Lower lobe of right lung (tissue), 2 donors: ENCODE measurements around the gene CSNK1A1L. TPM values are rescaled to one million over a fixed set of nuclear protein-coding genes. Genes with fewer than 3 reads are reported as not detected.
A peak's percentile ranks its signal among the peaks of the same experiment; 100 is the strongest.

ENCODE experiments used
- ATAC-seq, 2 donors: fragments of 200-7000 bp; cut with Tn5 transposase; one replicate each; pipeline ENCODE4 v1.9.1; 2020 to 2022; ENCODE audit warnings: mild to moderate bottlenecking in 2 of 2, moderate library complexity in 2 of 2
- DNase-seq: peaks from one replicate; pipeline ENCODE4 v3.0.0-alpha.2; 2020
- H3K27ac ChIP-seq: fragments of 200-600 bp; one replicate; pipeline ENCODE4 v1.8.0; 2022
- H3K27me3 ChIP-seq: fragments of 200-600 bp; one replicate; pipeline ENCODE4 v1.8.0; 2022; ENCODE audit warnings: low read depth
- H3K36me3 ChIP-seq: fragments of 200-600 bp; one replicate; pipeline ENCODE4 v1.8.0; 2022; ENCODE audit warnings: mild to moderate bottlenecking
- H3K4me1 ChIP-seq: fragments of 200-600 bp; one replicate; pipeline ENCODE4 v1.8.0; 2022
- H3K4me3 ChIP-seq: fragments of 200-600 bp; one replicate; pipeline ENCODE4 v1.8.0; 2022; ENCODE audit warnings: mild to moderate bottlenecking
- H3K9me3 ChIP-seq: fragments of 200-600 bp; one replicate; pipeline ENCODE4 v1.8.0; 2022
- intact Hi-C: fragments of 100-400 bp; cut with DNase I; formaldehyde crosslinking; loops from one replicate; pipeline ENCODE4 v1.11.0; 2022
- total RNA-seq: library from RNA; stranded (reverse); fragmentation: NEBNext Ultra II Directional; extraction: Animal tissue kit (Norgen Biotek cat#: 25700); gene quantifications from one replicate; pipeline ENCODE4 v1.2.1, GENCODE V29; 2021
- TF ChIP-seq, protein P1 (sequence below): fragments of 200-600 bp; IDR thresholded peaks from one replicate; pipeline ENCODE4 v1.8.0; 2022; ENCODE audit warnings: antibody characterized with exemption, mild to moderate bottlenecking
- donor health status: DM: no; HTN: yes; CAD: no; lungs with severe emphysema.

Gene CSNK1A1L
- total RNA-seq, 1 donor from 2014 or later, result not detected

DNA sequence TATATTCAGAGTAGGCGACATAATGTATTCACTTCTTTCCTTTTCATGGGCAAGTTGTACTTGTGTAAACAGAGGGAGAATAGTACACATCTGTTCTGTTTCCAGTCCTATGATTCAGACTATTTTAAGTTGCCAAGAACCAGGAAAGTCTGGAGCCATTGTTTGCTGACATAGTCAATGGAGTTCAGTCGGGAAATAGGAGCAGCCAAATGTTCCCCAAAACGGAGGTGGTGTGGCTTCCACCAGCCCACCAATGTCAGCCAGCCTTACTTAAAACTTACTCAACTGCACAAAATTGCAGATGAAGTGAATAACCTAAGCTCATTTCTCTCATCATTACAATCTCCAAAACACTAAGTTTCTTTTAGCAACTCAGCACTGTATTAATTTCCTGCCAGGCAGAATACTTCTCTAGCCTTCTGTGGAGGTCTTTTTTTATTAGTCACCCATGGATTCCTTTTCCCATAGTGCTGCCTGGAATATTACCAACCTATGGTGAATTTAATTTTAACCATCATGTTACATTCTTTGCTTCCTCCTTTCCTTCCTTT is 22.3 kb upstream of the CSNK1A1L start:
- DNase-seq, result no peak
- Histone ChIP-seq H3K9me3 (no peaks in the 10 kb centered on the region), H3K27ac (peak overlapping the region; percentile 28), H3K4me1 (peaks cover 5% of the 10 kb centered on the region), H3K36me3 (no peaks in the 10 kb centered on the region), H3K27me3 (no peaks in the 10 kb centered on the region), H3K4me3 (no peak overlapping the region)
- ATAC-seq, result peak; percentile 47 to 56
- intact Hi-C loops, result no loop called here
- TF ChIP-seq, protein P1, sequence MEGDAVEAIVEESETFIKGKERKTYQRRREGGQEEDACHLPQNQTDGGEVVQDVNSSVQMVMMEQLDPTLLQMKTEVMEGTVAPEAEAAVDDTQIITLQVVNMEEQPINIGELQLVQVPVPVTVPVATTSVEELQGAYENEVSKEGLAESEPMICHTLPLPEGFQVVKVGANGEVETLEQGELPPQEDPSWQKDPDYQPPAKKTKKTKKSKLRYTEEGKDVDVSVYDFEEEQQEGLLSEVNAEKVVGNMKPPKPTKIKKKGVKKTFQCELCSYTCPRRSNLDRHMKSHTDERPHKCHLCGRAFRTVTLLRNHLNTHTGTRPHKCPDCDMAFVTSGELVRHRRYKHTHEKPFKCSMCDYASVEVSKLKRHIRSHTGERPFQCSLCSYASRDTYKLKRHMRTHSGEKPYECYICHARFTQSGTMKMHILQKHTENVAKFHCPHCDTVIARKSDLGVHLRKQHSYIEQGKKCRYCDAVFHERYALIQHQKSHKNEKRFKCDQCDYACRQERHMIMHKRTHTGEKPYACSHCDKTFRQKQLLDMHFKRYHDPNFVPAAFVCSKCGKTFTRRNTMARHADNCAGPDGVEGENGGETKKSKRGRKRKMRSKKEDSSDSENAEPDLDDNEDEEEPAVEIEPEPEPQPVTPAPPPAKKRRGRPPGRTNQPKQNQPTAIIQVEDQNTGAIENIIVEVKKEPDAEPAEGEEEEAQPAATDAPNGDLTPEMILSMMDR, result no peak

DNA sequence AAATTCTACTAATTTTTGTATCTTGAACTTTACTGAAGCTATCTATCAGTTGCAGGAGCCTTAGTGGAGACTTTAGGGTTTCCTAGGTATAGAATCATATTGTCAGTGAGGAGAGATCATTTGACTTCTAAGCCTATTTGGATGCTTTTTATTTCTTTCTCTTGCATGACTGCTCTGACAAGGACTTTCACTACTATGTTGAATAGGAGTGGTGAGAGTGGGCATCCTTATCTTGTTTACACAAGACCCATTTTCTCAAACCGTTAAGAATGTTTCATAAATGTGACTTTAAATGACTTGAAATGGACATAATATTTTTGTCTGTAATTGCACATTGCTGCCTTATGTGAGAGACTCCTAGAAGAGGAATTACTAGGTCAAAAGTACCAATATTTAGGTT is 17.9 kb upstream of the CSNK1A1L start:
- DNase-seq (no peak), ATAC-seq (no peak)
- Histone ChIP-seq H3K27ac (no peak overlapping the region), H3K27me3 (no peaks in the 10 kb centered on the region), H3K4me1 (peaks cover 5% of the 10 kb centered on the region), H3K36me3 (no peaks in the 10 kb centered on the region), H3K4me3 (no peak overlapping the region), H3K9me3 (no peaks in the 10 kb centered on the region)
- intact Hi-C loops, result no loop called here
- TF ChIP-seq, protein P1, result no peak

DNA sequence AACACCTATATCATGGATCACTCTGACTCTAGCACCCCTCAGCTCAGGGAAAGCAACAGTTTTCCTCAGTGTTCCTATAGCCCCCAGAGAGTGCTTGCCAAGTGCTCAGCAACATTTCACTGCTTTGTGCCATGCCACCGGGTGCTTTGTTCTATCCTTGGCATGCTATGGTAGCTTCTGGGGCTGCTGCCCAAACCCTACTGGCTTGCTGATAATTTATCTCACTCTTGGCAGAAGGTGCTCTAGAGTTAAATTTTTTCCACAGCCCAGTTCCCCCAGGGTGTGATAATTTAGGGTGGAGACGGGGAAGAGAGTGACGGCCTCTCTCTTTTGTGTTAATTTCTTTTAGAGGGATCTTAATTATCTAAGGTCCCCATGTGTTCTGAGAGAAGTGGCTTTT is 12.6 kb upstream of the CSNK1A1L start:
- Histone ChIP-seq H3K27ac (no peak overlapping the region), H3K4me3 (no peak overlapping the region), H3K27me3 (no peaks in the 10 kb centered on the region), H3K36me3 (no peaks in the 10 kb centered on the region), H3K9me3 (no peaks in the 10 kb centered on the region), H3K4me1 (no peaks in the 10 kb centered on the region)
- TF ChIP-seq, protein P1, result no peak
- ATAC-seq, result no peak
- intact Hi-C loops, result no loop called here
- no peak for DNase-seq

DNA sequence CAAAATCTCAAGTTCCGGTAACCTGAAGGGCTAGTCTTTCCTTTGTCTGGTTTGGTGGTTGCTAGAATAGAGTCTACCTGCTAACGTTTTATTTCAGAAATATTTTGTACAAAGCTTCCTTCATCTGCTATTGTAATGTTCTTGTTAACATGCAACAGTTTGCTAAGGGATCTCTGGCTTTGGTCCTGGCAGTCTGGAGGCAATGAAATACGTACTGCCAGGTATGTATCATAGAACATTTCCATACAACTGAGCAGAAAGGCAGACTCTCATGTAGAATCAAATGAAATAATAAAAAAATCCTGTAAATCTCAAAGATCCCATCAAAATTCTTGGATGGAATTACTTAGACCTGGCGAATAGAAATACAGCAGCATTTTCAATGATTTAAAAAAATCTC is 8.8 kb upstream of the CSNK1A1L start:
- intact Hi-C loops, result no loop called here
- no peaks in the 10 kb centered on the region for H3K36me3 ChIP-seq
- TF ChIP-seq, protein P1, result no peak
- H3K4me3 ChIP-seq, result no peak overlapping the region
- DNase-seq (no peak), ATAC-seq (no peak)
- no peak overlapping the region for H3K27ac ChIP-seq
- no peaks in the 10 kb centered on the region for H3K27me3 ChIP-seq
- H3K4me1 ChIP-seq, result no peaks in the 10 kb centered on the region
- H3K9me3 ChIP-seq, result no peaks in the 10 kb centered on the region

DNA sequence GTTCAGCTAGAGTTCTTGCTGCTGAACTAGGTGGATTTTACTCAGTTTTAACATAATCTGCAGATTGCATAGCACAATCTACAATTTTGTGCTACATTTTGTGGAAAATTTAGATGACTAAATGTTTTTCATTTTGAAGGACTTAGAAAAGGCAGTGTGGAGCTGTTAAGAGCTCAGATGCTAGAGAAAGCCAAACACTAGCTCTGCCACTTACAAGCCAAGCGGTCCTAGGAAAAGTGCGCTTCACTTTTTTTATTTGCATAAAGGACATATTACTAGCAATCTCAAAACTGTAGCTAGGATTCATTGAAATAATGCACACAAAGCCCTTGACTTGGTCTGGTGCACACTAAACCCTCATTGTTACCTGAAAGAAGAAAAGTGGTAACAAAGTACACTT is 8.1 kb upstream of the CSNK1A1L start:
- intact Hi-C loops, result no loop called here
- Histone ChIP-seq H3K27ac (no peak overlapping the region), H3K27me3 (no peaks in the 10 kb centered on the region), H3K4me3 (no peak overlapping the region), H3K4me1 (no peaks in the 10 kb centered on the region), H3K9me3 (no peaks in the 10 kb centered on the region), H3K36me3 (no peaks in the 10 kb centered on the region)
- ATAC-seq (no peak), DNase-seq (no peak)
- TF ChIP-seq, protein P1, result no peak
